SIG-M5 (cell line): Measurements from ENCODE around the gene GALNT2.

Experiments used
- DNase-seq: peaks from one replicate; lab custom pipeline; 2025; lab: John Stamatoyannopoulos, UW

The GALNT2 gene

GRCh38 chr1:230186874-230187273, 119.8 kb downstream of the GALNT2 start:
- DNase-seq: no peak

DNA sequence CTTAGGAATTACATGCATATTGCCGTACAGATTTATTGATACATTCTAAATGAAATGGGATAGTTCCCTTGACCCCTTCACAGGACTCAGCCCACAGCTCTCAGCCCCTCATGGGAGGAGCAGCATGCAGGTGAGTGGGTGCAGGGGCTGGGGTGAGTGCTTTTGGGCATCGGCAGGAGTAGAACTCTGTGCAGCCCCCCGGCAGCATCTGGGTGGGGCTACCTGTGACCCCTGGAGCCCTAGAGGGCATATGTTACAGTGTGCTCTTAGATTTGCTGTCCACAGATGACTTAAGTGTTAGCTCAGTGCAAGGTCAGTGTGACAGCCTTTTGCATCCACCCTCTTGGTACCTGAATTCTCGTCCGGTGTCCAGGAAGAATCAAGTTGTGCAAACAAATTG, 120.3 kb downstream of the GALNT2 start:
- no peak for DNase-seq

- no peak for DNase-seq
Measured at GRCh38 chr1:230188826-230189225, 121.8 kb downstream of the GALNT2 start.

GRCh38 chr1:230189341-230189740, 122.3 kb downstream of the GALNT2 start:
- no peak for DNase-seq

GRCh38 chr1:230189824-230190223, 122.8 kb downstream of the GALNT2 start:
- DNase-seq: no peak

- DNase-seq: peak; percentile 93
Measured at GRCh38 chr1:230191079-230191804, 124.2 kb downstream of the GALNT2 start.

DNA sequence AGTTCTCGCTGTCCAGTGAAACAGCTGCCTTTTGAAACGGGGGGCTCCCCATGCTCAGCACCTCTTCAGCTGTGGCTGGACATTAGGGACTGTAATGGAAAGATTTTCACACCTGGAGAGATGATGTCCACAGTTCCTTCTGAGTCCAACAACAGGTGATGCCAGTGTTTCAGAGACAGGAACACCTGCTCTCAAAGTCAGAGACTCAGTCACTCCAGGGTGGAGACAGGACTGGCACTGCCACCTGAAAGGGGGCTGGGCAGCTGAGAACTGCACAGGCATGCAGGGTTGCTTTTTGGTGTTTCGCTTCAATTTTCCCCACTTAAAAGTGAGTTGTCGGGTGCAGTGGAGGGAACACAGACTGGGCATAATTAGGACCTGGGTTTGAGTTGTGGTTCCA, 124.8 kb downstream of the GALNT2 start:
- DNase-seq: no peak

DNA sequence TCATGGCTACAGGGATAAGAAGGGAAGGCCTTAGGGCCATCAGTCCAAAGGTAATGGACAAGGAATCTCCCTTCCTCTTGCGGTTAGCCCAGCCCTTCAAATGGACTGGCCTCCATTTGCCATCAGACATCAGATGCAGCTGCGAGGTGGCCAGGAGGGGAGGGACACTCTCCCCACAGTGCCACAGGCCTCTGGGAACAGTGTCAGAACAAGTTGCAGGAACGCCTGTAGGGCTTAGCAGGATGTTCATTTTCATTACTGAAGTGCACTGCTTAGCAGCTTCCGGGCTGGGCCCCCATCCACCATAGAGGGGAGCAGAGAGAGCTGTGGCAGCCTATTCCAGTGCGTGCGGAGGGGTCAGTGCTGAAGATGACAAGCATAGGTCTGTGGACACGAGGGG, 127.5 kb downstream of the GALNT2 start:
- DNase-seq: no peak

- DNase-seq: no peak
Measured at GRCh38 chr1:230195199-230195598, 128.2 kb downstream of the GALNT2 start.

DNA sequence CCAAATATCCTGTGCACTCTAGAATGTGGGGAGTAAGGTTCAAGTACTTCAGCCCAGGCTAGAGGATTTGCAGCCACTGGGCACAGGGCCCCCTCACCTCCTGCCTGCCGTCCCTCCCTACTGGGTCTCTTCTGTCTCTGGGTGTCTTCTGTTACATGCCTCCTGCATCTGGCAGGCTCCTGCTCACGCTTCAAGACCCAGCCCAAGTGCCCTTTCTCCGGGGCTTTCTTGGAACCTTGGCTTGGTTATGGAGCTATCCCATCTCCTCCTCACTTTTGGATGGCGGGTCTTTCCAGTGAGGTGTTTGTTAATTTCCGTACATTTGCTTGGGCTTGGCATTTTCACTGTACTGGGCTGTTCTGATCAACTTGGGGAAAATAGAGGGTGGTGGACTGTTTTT, 129.0 kb downstream of the GALNT2 start:
- DNase-seq: no peak

DNA sequence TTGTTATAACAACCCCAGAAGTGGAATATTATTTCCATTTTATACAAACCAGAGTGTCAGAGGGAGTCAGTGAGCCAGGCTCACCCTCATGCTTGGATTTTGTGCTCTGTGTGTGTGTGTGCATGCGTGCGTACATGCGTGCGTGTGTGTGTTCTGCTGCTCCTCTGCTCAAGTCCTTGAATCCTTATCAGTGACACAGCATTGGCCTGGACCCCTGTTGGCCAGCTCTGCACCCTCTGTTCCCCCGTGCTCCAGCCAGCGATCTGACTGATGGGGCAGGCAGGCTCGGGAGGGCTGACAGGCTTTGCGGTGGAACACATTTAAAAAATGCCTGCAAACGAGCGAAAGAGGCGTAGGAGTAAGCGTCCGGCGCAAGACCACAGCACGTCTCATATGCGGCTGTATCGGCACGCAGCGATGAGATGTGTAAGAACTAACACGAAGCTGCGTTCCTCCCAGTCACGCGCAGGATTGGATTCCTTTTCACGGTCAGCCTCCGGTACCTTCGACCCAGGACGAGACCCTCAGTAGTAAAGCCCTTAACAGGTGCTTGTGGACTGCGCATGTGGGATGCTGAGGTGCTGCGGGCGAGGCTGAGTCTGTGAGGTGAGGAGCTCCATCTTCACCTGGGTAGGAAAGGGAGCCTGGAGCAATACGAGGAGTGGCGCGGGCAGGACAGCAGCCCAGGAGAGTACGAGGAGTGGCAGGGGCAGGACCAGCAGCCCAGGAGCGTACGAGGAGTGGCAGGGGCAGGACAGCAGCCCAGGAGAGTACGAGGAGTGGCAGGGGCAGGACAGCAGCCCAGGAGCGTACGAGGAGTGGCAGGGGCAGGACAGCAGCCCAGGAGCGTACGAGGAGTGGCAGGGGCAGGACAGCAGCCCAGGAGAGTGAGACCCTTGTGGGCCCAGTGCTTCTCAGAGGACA, 130.9 kb downstream of the GALNT2 start:
- no peak for DNase-seq

GRCh38 chr1:230199034-230199433, 132.0 kb downstream of the GALNT2 start:
- DNase-seq: no peak

DNA sequence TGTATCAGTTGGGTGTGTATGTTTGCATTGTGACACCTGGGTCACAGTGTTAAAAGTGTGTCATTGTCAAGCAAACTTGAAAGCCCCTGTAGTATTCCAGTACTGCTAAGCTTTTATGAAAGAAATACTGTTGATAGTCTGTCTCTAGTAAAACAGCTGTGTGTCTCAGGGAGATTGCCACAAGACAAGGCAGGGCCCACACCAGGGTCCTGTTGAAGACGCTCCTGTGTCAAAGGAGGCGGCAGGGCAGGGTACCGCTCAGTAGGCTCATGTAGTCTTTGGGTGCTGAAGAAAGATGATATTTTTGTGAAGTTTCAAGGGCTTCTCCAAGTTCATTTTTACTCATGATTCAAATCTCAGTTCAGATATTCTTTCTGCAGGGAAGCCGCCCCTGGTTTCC, 132.5 kb downstream of the GALNT2 start:
- DNase-seq: no peak

GRCh38 chr1:230200276-230200675, 133.2 kb downstream of the GALNT2 start:
- no peak for DNase-seq

DNA sequence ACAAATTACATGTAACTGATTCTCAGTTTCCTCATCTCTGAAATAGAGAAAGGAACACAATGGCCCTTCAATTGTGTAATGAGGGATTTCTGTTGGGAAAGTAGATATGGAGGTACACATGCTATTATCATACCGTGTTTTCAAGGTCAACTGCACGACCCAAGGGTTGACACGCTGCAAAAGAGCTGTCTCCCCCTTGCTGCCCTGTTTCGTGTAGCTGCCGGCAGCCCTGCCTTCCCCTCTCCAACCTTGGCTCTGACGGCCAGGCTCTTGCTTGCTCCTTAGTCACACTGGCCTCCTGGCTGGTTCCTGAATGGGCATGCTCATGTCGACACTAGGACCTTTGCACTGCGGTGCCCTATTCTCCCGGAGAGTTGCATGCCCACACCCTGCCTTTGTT, 134.4 kb downstream of the GALNT2 start:
- no peak for DNase-seq

DNA sequence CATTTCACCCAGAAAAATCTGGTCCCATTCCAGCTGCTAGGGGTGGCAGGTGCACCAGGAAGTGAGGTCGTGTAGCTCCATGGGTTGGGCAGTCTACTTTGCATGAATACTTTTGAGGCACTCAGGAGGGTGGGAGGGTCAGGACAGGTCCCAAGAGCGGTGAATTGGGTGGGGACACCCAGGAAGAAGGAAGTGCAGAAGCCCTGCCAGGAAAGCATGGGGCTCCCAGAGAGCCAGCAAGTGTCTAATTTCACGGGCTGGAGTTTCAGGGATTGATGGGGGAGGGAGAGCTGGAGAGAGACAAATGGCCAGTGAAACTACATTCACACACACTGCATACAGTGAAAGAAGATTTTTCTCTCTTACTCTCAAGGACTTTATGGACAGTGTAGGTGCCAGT, 137.8 kb downstream of the GALNT2 start:
- DNase-seq: no peak

DNA sequence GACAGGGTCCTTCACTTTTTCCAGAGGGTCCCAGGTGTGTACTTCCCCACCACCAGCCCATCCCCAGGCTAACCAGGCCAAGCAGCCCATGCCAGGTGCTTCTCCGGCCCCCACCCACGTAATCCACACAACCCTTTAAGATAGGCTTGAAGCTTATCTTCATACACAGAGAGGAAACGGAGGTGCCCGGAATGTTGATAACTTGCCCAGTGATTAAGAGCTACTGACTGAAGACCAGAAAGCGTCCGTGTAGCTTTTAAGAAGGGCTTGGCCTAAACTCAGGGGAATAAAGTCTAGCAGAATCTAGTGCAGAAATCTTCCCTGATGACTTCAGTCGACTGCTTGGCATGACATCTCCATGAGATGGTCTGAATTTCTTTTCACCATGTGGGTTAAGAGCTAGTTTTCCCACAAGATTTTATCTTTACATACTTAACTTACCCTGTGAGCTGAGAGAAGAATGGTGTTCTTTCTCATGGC, 138.7 kb downstream of the GALNT2 start:
- no peak for DNase-seq

DNA sequence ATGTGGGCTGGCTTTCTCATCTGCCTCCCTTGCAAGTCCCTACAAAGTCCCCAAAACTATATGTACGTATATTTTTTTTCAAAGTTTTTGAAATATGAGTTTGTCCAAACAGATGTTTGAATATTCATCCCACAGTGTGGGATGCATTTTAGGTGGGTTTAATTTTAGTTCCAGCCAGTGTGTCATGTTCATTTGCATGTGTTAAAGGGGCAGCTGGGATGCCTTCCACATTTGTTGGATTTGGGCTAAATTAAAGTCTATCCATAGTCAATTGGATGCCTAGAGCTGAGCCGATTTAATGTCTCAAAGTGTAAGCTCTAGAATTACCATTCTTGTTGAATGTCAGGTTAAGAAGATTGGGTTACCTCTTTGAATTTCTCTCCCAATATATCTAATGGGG, 139.2 kb downstream of the GALNT2 start:
- DNase-seq: no peak

DNA sequence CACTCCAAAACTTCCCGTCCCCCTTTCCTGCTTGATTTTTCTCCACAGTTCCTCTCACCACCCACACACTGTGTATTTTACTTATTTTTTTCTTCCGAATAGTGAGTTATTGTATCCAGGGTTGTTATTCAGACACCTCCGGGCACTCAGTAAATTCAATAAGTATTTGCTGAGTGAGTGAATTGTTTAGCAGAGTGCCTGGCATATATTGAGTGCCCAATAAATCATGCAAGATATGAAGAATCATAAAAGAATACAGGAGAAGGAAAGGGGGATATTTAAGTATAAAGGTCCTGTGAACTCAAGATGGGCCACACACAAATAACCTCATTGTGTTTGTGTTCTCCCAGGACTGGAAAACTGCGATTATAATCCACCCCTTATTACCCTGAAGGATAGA, 139.9 kb downstream of the GALNT2 start:
- no peak for DNase-seq

- DNase-seq: no peak
Measured at GRCh38 chr1:230207598-230207997, 140.6 kb downstream of the GALNT2 start.

DNA sequence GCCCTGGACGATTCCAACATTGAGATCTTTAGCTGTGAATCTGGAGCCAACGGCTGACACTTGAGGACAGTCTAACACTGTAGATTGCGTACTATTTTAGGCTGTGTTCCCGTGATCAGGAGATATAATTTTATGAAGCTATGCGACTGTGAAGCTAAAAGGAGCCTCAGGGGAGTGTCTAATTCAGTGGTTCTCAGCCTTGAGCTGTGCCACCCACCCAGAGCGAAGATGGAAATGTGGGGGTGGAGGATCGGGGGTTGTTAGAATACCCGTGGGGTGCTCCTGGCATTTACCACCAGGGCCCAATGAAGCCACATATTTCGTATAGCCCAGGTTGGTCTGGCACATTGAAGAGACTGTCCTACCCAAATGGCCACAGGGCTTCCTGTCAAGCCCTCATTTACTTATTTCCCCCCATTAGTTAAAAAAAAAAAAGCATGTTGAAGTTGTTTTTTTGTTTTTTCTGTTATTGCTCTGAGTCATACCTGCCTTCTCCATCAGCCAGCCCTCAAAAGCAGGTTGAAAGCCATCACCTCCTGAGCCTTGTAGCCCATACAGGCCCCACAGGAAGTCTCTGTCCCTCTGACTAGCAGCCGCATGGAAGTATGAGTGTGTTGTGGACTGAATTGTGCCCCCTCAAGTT, 141.7 kb downstream of the GALNT2 start:
- DNase-seq: no peak

GRCh38 chr1:230210326-230210980, 143.4 kb downstream of the GALNT2 start:
- DNase-seq: no peak
